Femur (tissue), 1 donor: ENCODE data around the gene PCSK4.

Experiments
- DNase-seq: peaks from one replicate; pipeline ENCODE4 v3.0.0-alpha.2; 2017

Gene PCSK4

DNA sequence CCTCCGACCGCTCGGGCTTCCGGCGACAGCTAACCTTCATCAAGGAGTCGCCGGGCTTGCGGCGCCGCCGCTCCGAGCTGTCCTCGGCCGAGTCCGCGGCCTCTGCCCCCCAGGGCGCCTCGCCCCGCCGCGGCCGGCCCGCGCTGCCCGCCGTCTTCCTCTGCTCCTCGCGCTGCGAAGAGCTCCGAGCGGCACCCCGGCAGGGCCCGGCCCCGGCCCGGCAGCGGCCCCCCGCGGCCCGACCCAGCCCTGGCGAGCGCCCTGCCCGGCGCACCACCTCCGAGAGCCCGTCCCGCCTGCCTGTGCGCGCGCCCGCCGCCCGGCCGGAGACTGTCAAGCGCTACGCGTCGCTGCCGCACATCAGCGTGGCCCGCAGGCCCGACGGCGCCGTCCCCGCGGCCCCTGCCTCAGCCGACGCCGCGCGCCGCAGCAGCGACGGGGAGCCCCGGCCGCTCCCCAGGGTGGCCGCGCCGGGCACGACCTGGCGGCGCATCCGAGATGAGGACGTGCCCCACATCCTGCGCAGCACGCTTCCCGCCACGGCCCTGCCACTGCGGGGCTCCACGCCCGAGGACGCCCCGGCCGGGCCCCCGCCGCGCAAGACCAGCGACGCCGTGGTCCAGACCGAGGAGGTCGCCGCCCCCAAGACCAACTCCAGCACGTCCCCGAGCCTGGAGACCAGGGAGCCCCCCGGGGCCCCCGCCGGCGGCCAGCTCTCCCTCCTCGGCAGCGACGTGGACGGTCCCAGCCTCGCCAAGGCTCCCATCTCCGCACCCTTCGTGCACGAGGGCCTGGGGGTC, 20.7 kb downstream of the PCSK4 start:
- no peak for DNase-seq

DNA sequence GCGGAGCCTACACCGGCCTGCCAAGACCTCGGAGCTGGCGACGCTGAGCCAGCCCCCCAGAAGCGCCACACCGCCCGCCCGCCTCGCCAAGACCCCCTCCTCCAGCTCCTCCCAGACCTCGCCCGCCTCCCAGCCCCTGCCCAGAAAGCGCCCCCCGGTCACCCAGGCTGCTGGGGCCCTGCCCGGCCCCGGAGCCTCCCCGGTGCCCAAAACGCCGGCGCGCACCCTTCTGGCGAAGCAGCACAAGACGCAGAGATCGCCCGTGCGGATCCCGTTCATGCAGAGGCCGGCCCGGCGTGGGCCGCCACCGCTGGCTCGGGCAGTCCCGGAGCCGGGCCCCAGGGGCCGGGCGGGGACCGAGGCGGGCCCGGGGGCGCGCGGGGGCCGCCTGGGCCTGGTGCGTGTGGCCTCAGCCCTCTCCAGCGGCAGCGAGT, 21.3 kb downstream of the PCSK4 start:
- DNase-seq = no peak

DNA sequence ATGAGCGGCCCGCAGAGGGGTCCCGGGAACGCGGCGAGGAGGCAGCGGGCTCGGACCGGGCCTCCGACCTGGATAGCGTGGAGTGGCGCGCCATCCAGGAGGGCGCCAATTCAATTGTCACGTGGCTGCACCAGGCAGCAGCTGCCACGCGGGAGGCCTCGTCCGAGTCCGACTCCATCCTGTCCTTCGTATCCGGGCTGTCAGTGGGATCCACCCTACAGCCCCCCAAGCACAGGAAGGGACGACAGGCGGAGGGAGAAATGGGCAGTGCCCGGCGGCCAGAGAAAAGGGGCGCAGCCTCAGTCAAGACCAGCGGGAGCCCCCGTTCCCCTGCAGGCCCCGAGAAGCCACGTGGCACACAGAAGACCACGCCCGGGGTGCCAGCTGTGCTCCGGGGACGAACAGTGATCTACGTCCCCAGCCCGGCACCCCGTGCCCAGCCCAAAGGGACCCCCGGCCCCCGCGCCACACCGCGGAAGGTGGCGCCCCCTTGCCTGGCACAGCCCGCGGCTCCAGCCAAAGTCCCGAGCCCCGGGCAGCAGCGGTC, 21.8 kb downstream of the PCSK4 start:
- DNase-seq = no peak

DNA sequence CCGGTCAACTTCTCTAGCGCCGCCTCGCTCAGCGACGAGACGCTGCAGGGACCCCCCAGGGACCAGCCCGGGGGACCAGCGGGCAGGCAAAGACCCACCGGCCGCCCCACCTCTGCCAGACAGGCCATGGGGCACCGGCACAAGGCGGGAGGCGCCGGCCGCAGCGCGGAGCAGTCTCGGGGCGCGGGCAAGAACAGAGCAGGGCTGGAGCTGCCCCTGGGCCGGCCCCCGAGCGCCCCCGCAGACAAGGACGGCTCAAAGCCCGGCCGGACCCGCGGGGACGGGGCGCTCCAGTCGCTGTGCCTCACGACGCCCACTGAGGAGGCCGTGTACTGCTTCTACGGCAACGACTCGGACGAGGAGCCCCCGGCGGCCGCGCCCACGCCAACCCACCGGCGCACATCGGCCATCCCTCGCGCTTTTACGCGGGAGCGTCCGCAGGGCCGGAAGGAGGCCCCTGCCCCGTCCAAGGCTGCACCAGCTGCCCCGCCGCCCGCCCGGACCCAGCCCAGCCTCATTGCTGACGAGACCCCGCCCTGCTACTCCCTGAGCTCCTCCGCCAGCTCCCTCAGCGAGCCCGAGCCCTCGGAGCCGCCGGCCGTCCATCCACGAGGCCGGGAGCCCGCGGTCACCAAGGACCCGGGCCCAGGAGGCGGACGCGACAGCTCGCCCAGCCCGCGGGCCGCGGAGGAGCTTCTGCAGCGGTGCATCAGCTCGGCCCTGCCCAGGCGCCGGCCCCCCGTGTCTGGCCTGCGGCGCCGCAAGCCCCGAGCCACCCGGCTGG, 22.5 kb downstream of the PCSK4 start:
- no peak for DNase-seq

DNA sequence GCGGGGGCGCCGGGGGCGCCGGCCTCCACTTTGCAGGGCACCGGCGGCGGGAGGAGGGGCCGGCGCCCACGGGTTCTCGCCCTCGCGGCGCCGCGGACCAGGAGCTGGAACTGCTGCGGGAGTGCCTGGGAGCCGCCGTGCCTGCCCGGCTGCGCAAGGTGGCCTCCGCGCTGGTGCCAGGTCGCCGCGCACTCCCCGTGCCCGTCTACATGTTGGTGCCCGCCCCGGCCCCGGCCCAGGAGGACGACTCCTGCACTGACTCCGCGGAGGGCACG, 23.0 kb downstream of the PCSK4 start:
- no peak for DNase-seq

DNA sequence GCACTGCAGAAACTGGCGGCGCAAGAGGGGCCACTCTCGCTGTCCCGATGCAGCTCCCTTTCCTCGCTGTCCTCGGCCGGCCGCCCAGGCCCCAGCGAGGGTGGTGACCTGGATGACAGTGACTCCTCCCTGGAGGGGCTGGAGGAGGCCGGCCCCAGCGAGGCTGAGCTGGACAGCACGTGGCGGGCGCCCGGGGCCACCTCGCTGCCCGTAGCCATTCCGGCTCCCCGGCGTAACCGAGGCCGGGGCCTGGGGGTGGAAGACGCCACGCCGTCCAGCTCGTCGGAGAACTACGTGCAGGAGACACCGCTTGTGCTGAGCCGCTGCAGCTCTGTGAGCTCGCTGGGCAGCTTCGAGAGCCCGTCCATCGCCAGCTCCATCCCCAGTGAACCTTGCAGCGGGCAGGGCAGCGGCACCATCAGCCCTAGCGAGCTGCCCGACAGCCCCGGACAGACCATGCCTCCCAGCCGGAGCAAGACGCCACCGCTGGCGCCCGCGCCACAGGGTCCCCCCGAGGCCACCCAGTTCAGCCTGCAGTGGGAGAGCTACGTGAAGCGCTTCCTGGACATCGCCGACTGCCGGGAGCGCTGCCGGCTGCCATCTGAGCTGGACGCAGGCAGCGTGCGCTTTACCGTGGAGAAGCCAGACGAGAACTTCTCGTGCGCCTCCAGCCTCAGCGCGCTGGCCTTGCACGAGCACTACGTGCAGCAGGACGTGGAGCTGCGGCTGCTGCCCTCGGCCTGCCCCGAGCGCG, 23.5 kb downstream of the PCSK4 start:
- DNase-seq = no peak

DNA sequence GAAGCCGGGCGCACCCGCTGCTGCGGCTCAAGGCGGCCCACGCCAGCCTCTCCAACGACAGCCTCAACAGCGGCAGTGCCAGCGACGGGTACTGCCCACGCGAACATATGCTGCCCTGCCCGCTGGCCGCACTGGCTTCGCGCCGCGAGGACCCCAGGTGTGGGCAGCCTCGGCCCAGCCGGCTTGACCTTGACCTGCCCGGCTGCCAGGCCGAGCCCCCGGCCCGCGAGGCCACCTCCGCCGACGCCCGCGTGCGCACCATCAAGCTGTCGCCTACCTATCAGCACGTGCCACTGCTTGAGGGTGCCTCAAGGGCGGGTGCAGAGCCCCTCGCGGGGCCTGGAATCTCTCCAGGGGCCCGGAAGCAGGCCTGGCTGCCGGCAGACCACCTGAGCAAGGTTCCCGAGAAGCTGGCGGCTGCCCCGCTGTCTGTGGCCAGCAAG, 24.1 kb downstream of the PCSK4 start:
- no peak for DNase-seq

DNA sequence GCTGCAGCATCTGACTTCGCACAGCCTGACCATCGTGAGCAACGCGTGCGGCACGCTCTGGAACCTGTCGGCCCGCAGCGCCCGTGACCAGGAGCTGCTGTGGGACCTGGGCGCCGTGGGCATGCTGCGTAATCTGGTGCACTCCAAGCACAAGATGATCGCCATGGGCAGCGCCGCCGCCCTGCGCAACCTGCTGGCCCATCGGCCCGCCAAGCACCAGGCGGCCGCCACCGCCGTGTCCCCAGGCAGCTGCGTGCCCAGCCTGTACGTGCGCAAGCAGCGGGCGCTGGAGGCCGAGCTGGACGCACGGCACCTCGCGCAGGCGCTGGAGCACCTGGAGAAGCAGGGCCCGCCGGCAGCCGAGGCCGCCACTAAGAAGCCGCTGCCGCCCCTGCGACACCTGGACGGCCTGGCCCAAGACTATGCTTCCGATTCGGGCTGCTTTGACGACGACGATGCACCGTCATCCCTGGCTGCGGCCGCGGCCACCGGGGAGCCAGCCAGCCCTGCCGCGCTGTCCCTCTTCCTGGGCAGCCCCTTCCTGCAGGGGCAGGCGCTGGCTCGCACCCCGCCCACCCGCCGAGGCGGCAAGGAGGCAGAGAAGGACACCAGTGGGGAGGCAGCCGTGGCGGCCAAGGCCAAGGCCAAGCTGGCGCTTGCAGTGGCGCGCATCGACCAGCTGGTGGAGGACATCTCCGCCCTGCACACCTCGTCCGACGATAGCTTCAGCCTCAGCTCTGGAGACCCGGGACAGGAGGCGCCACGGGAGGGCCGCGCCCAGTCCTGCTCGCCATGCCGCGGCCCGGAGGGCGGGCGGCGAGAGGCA, 24.7 kb downstream of the PCSK4 start:
- no peak for DNase-seq

DNA sequence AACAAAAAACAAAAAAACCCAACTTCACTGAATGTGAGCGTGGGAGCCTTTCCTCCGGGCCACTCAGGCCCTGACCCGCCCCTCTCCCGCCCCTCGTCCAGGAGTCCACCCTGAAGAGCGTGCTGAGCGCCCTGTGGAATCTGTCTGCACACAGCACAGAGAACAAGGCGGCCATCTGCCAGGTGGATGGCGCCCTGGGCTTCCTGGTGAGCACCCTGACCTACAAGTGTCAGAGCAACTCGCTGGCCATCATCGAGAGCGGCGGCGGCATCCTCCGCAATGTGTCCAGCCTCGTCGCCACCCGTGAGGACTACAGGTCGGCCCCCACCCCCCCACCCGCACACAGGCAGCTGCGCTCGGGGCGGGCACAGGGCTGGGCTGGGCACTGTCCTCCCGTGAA, 28.3 kb downstream of the PCSK4 start:
- DNase-seq = no peak

DNA sequence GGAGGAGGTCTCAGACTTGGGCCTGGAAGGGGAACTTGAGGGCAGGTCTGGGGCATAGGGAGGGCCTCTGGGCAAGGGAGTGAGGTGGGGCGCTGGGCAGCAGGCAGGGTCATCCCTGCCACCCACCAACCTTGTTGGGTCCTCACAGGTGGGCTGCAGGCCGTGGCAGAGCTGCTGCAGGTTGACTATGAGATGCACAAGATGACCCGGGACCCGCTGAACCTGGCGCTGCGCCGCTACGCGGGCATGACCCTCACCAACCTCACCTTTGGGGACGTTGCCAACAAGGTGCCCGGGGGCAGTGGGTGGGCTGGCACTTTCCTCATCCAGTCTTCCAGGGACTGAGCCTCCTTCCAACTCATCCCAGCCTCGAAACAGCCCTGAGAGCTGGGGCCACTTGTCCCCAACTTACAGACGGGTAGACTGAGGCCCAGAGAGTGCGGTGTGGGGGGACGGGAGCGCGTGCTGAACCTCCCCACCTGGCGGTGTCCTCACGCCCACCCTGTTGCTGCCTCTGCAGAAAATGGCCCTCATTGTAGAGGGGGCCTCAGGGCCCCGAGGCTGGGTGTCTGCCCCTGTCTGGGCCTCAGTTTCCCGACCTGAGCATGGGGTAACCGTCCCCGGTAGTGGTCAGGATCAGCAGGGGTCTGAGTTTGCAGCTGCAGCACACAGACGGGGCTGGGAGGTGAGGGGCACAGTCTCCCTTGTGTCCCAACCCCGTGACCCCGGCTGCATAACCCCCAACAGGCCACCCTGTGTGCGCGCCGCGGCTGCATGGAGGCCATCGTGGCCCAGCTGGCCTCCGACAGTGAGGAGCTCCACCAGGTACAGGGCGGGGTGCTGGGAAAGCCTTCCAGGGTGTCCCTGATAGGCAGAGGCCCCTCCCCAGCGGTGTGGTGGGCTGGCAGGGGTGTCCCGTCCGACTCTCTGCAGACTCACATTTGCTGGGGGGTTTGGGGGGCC, 29.8 kb downstream of the PCSK4 start:
- no peak for DNase-seq

DNA sequence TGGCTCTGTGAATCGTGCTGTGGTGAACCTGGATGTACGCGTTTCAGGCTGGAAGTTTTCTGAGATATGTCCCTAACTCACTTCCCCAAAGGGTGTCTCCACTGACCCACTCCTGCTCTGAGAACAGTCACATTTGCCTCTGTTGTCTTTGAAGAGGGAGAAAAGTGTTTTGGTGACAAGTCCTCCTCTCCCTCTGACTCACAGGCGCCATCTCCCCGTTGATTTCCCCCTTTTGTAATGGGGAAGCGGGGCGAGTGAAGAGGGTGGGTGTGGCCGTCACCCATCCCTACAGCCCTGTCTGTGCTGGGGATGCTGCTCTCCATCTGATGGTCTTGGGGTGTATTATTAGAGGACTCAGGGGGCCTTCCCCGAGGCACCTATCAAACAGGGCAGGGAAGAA, 30.7 kb downstream of the PCSK4 start:
- DNase-seq = no peak

DNA sequence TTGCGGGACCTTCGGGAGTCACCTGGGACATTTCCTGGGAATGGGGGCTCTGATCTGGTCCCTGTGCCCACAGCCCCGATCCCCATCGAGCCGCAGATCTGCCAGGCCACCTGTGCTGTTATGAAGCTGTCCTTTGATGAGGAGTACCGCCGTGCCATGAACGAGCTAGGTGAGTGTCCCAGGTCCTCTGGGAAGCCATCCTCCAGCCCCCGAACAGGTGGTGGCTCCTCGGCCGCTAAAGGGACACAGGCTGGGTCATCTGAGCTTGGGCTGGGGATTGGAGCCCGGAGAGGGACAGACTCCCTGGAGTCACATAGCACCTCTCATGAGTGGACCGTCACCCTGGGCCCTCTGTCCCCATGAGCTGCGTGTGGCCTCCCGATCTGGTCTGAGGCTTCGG, 32.3 kb downstream of the PCSK4 start:
- DNase-seq = no peak

DNA sequence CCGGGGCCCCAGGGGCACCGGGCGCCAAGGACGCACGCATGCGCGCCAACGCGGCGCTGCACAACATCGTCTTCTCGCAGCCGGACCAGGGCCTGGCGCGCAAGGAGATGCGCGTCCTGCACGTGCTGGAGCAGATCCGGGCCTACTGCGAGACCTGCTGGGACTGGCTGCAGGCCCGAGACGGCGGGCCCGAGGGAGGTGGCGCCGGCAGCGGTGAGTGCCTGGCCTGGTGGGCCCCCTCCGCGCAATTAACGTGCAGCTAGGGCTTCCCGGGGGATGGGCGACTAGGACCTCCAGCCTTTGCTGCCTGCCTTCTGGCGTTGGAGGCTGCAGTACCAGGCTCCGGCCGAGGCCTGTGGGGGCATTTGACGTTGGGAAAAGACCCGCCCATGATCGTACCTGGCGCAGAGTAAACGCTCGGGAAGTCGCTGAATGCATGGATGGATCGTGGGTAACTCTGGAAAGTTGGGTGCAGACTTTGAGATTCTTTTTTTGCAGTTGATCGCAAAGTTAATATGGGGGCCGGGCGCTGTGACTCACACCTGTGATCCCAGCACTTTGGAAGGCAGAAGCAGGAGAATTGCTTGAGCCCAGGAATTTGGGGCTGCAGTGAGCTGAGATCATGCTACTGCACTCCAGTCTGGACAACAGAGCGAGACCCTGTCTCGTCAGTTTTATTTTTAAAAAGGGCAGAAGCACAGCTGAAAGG, 33.0 kb downstream of the PCSK4 start:
- no peak for DNase-seq

DNA sequence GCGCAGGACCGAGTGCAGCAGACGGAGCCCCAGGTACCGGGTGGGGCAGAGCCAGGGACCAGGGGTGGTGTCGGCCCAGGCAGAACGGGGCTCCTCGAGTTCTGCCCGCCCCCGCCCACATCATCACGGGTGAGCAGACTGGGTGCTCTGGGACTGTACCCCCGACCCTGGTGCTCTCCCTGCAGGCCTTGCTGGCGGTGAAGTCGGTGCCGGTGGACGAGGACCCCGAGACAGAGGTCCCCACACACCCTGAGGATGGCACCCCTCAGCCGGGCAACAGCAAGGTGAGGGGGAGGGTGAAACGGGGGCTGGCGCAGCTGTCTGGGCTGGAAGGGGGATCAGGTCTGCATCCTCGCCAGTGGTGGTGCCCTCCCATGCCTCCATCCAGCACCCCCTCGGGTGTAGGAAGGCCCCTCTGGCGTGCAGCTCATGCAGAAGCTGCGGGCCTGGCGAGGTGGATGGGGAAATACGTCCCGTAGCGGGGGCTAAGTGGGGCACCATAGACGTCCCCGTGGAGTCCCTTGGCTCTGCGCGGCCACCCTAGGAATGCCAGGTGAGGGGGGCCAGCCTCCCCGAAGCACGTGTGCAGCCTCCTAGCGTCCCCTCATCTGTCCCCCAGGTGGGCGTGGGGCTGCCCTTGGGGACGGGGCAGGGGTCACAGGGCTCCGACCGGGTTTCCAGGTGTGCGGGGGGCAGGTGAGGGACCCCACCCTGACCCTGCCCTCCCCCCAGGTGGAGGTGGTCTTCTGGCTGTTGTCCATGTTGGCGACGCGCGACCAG, 33.8 kb downstream of the PCSK4 start:
- DNase-seq = no peak

DNA sequence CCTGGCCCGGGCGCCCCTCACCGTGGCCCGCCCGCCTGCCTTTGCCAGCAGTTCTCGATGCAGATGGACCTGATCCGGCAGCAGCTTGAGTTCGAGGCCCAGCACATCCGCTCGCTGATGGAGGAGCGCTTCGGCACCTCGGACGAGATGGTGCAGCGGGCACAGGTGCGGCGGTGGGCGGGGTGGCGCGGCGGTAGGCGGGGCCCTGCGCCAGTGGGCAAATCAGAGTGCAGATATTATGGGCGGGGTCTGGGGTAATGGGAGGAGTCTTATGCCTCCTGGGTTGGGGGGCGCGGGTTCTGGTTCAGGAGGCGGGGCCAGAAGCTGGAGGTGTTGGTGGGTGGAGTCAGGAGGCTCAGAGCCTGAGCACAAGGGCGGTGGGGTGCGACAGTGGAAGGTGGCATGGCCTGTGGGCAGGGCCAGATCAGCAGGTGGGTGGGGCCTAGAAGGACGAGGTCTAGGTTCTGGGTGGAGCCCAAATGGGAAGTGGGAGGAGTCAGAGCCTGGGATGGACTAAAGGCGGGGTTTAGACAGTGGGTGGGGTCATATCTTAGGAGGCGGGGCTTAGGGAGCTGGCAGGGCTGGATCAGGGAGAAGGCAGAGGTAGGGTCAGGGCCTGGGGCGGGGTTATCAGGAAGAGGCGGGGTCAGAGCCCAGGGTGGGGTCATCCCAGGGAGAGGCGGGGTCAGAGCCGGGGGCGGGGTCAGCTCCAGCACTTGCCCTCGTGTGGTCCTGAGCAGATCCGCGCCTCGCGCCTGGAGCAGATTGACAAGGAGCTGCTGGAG, 34.6 kb downstream of the PCSK4 start:
- DNase-seq = no peak

DNA sequence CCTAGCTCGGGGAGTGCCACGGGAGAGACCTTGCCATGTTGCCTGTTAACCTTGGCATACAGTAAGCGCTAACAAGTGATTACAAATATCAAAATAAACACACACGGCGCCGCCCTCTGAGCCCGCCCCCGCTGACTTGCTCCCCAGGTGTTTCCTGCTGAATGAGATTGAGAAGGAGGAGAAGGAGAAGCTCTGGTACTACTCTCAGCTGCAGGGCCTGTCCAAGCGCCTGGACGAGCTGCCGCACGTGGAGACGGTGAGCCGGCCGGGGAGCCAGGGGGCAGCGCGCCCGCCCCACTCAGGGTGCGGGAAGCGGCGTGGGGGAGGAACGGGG, 35.2 kb downstream of the PCSK4 start:
- DNase-seq = no peak

DNA sequence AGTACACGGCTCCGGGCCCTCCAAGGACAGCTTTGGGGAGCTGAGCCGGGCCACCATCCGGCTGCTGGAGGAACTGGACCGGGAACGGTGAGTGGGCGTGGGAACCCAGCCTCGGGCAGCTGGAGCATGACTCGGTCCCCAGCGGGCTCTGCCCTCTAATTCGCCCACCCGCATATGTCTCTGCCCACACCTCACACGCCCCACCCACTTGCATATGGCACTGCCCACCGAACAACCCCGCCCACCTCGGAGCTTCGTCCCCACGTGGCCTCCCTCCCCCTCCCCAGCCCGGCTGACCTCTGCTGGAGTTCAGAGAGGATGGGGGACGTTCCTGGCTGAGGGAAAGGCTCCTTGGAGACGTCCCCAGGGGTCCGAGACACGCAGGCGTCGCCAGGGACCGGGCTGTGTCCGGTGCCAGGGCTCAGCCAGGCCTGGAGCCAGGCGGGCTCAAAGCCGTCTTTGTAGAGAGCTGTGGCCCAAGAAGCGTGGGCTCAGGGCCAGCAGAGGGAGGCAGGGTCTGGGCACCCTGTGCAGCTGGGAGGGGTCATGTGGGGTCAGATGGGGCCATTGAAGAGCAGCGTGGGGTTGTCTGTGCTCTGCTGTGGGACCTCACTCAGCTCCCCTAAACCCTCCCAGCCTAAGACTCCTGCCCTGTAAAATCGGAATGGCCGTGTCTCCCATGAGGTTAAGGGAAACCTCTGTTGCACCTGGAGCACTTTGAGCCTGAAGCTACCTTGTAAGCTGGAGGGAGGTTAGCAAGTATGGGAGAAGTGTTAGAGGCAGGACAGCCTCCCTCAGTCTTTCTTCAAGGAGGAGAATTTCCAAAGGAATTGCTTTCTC, 36.4 kb downstream of the PCSK4 start:
- DNase-seq = no peak
